ENCODE data around the gene TCAIM. TPM values are rescaled to one million over a fixed set of nuclear protein-coding genes. Genes with fewer than 3 reads are reported as not detected.

The TCAIM gene
- total and polyA plus RNA-seq, 10 of the 15 experiments (the other 5 are each of a cell fraction or from before 2014, with no cell fraction given), result 14.5 to 22.9 (median 17.8) TPM

GRCh38 chr3:44424758-44425157 lies 86.2 kb downstream of the TCAIM start:
- Histone ChIP-seq H3K27me3 (replicated peaks in 1 of 2; ENCODE audit: control insufficient read depth in 2 of 2, insufficient read depth in 2 of 2, low read length in 1 of 2) (no peaks in the 10 kb centered on the region), H3K4me1 (ENCODE audit: control insufficient read depth, insufficient read depth, low read length) (no peaks in the 10 kb centered on the region), H3K36me3 (ENCODE audit: control insufficient read depth in 2 of 2, insufficient read depth in 2 of 2, low read length in 1 of 2) (no peaks in the 10 kb centered on the region), H4K20me1 (ENCODE audit: control insufficient read depth, insufficient read depth) (no peaks in the 10 kb centered on the region), H3K79me2 (ENCODE audit: control insufficient read depth, insufficient read depth, low read length) (no peaks in the 10 kb centered on the region), H2AFZ (ENCODE audit: control insufficient read depth, low read depth, low read length) (peak overlapping the region; percentile 9; the same call in 1 of the 2 replicates), H3K27ac (ENCODE audit: control insufficient read depth, insufficient read depth) (no peak overlapping the region), H3K9me3 (replicated peaks; ENCODE audit: control insufficient read depth, insufficient read depth, low read length) (no peaks in the 10 kb centered on the region), H3K4me3 (no peak overlapping the region), H3K4me2 (ENCODE audit: control insufficient read depth, insufficient read depth) (0 out of 2 replicates have a peak overlapping the region, but pooled peaks have one; percentile 17), H3K9ac (ENCODE audit: control insufficient read depth, insufficient read depth, low read length) (no peak overlapping the region)
- POLR2A ChIA-PET, result interaction anchor here (0.9 to 1.4 kb wide), 2 partner anchors 15 to 61 kb away, joined by 4 to 6 read pairs; no protein-coding TSS in a partner anchor
- in situ Hi-C loops (cut with MboI) (no loop called here), intact Hi-C loops (cut with micrococcal nuclease; ENCODE audit: unreplicated experiment) (no loop called here)
- WGBS (ENCODE audit: insufficient coverage, insufficient replicate concordance, low lambda C conversion rate, missing lambda C conversion rate), result 12% methylated on average over 3 of the region's 3 CpGs
- DNase-seq (ENCODE audit: low read depth, low spot score) (no peak), ATAC-seq (peak; percentile 78), FAIRE-seq (no peak)
- CTCF ChIA-PET, result no interaction called here
- RAD21 ChIA-PET (ENCODE audit: unreplicated experiment), result interaction anchor here (1.1 to 3.3 kb wide), 2 partner anchors 15 to 61 kb away, joined by 4 to 20 read pairs; no protein-coding TSS in a partner anchor
- SMC1A ChIA-PET (ENCODE audit: uncharacterized antibody, unreplicated experiment), result interaction anchor here (0.6 to 1.8 kb wide), 5 partner anchors 15 to 845 kb away, joined by 3 to 8 read pairs (median 3); no protein-coding TSS in a partner anchor
- no peak for TF ChIP-seq NR2F1 (conservative IDR thresholded peaks at IDR 0.05)
- TF ChIP-seq BCL11A (IDR thresholded peaks at IDR 0.05; ENCODE audit: low read depth, low read length), result no peak; the same call in 1 of the 2 replicates
- TF ChIP-seq TARDBP (IDR thresholded peaks at IDR 0.05; ENCODE audit: borderline replicate concordance), result no peak
- TF ChIP-seq YY1 (IDR thresholded peaks at IDR 0.05; ENCODE audit: low read depth, low read length), result peak; percentile 51; the same call in 1 of the 2 replicates
- no peak for TF ChIP-seq RAD51 (IDR thresholded peaks at IDR 0.05)
- no peak for TF ChIP-seq SP1 (IDR thresholded peaks at IDR 0.05; ENCODE audit: low read depth, low read length)
- TF ChIP-seq ETV6 (conservative IDR thresholded peaks at IDR 0.05 in 1 of 2, IDR thresholded peaks at IDR 0.05 in 1 of 2; ENCODE audit: borderline replicate concordance in 1 of 2, low read depth in 1 of 2), result peak in 1 of 2 experiments; percentile 36; a peak in 1 of 4 replicates
- no peak for TF ChIP-seq POLR2A (IDR thresholded peaks at IDR 0.05; ENCODE audit: low read depth, low read length)
- TF ChIP-seq JUNB (IDR thresholded peaks at IDR 0.05), result peak; percentile 39
- TF ChIP-seq CUX1 (IDR thresholded peaks at IDR 0.05; ENCODE audit: insufficient replicate concordance, low read depth, low read length), result no peak
- 0 out of 2 replicates have a peak, but pooled peaks have one; percentile 6 for TF ChIP-seq RAD21 (IDR thresholded peaks at IDR 0.05; ENCODE audit: insufficient read depth, low read depth, low read length)
- TF ChIP-seq ZBED1 (IDR thresholded peaks at IDR 0.05; ENCODE audit: borderline replicate concordance), result no peak
- no TSS peak for BruUV-seq (replicated peaks)

Measured in GM12878 (cell line).